Ovary (tissue), 3 donors: ENCODE measurements around the gene FAM171A2.

Experiments
- CTCF ChIP-seq, 3 donors: fragments of 450-650 bp in 2 of 3; fragments of 200-600 bp in 1 of 3; IDR thresholded peaks; one replicate each; pipeline versions ENCODE4 v1.5.1 to v1.8.0; 2016 to 2022; ENCODE audit warnings: antibody characterized with exemption in 3 of 3, mild to moderate bottlenecking in 1 of 3
- EP300 ChIP-seq: sonication (generic); formaldehyde crosslinking; IDR thresholded peaks from one replicate; pipeline ENCODE4 v1.6.1; 2017; ENCODE audit warnings: antibody characterized with exemption
- POLR2A ChIP-seq: fragments of 450-650 bp; IDR thresholded peaks from one replicate; pipeline ENCODE4 v1.6.1; 2017; ENCODE audit warnings: antibody characterized with exemption, mild to moderate bottlenecking, moderate library complexity
- donor health status: DM: no; HTN: no; CAD: no.

DNA sequence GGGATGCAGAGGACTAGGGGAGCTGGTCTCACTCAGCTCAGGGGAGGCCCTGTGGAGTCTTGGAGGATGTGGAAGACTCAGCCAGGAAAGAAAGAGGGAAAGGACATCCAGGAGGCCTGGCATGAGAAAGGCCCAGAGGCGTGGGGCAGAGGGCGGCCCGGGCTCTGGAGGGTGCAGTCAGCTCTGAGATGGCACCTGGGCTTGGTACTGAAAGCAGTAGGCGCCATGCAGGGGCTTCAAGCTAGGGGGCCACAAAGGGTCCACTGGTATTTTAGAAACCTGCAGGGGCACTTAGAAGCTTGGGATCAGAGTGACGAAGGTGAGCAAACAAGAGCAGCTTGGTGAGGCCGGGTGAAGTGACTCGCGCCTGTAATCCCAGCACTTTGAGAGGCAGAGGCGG is 5.6 kb downstream of the FAM171A2 start:
- TF ChIP-seq POLR2A: no peak
- TF ChIP-seq CTCF (IDR thresholded peaks at IDR 0.05): no peak
- no peak for TF ChIP-seq EP300
